ENCODE results near the gene TNIK.

- no peak for TF ChIP-seq CTCF (IDR thresholded peaks at IDR 0.05; ENCODE audit: low read depth, low read length)
- TF ChIP-seq POLR2A (IDR thresholded peaks at IDR 0.05; ENCODE audit: extremely low read depth, insufficient read length): no peak
- TF ChIP-seq MAX (IDR thresholded peaks at IDR 0.05; ENCODE audit: low read depth, low read length): no peak
- TF ChIP-seq MYC (IDR thresholded peaks at IDR 0.05; ENCODE audit: low read depth, low read length): no peak
Observed at GRCh38 chr3:171387062-171387461, 73.1 kb downstream of the TNIK start.

Measured in NB4 (cell line).